ENCODE measurements around the gene FYN.

The FYN gene

GRCh38 chr6:111664565-111665030 lies 208.7 kb downstream of the FYN start:
- no peak for DNase-seq (ENCODE audit: low spot score)
- in situ Hi-C loops (cut with MboI; ENCODE audit: low pct_unique_long_range_greater_than_20kb, low sequenced_read_pairs, unreplicated experiment) = no loop called here
- TF ChIP-seq CTCF (IDR thresholded peaks at IDR 0.05; ENCODE audit: extremely low read depth, insufficient read depth, missing control alignments) = no peak

GRCh38 chr6:111663692-111664564 lies 209.3 kb downstream of the FYN start:
- in situ Hi-C loops (cut with MboI; ENCODE audit: low pct_unique_long_range_greater_than_20kb, low sequenced_read_pairs, unreplicated experiment) = no loop called here
- no peak for TF ChIP-seq CTCF (IDR thresholded peaks at IDR 0.05; ENCODE audit: extremely low read depth, insufficient read depth, missing control alignments)
- DNase-seq (ENCODE audit: low spot score) = no peak

GRCh38 chr6:111662794-111663593 lies 210.3 kb downstream of the FYN start:
- in situ Hi-C loops (cut with MboI; ENCODE audit: low pct_unique_long_range_greater_than_20kb, low sequenced_read_pairs, unreplicated experiment) = no loop called here

GRCh38 chr6:111662072-111662793 lies 211.0 kb downstream of the FYN start:
- DNase-seq (ENCODE audit: low spot score) = no peak
- in situ Hi-C loops (cut with MboI; ENCODE audit: low pct_unique_long_range_greater_than_20kb, low sequenced_read_pairs, unreplicated experiment) = no loop called here
- TF ChIP-seq CTCF (IDR thresholded peaks at IDR 0.05; ENCODE audit: extremely low read depth, insufficient read depth, missing control alignments) = no peak

More at GRCh38 chr6:111662794-111663593, 210.3 kb downstream of the FYN start:
- DNase-seq (ENCODE audit: low spot score) = no peak
- no peak for TF ChIP-seq CTCF (IDR thresholded peaks at IDR 0.05; ENCODE audit: extremely low read depth, insufficient read depth, missing control alignments)

- no peak for TF ChIP-seq CTCF (IDR thresholded peaks at IDR 0.05; ENCODE audit: extremely low read depth, insufficient read depth, missing control alignments)
- in situ Hi-C loops (cut with MboI; ENCODE audit: low pct_unique_long_range_greater_than_20kb, low sequenced_read_pairs, unreplicated experiment) = no loop called here
- DNase-seq (ENCODE audit: low spot score) = no peak
These were observed 211.7 kb downstream of the FYN start for GRCh38 chr6:111661541-111662061.

- no peak for TF ChIP-seq CTCF (IDR thresholded peaks at IDR 0.05; ENCODE audit: extremely low read depth, insufficient read depth, missing control alignments)
- no peak for DNase-seq (ENCODE audit: low spot score)
- in situ Hi-C loops (cut with MboI; ENCODE audit: low pct_unique_long_range_greater_than_20kb, low sequenced_read_pairs, unreplicated experiment) = no loop called here
These were observed 212.7 kb downstream of the FYN start for GRCh38 chr6:111660531-111660930.
